ENCODE measurements around the gene TNFSF18.

TNFSF18 gene

GRCh38 chr1:173038875-173039554 lies 11.7 kb downstream of the TNFSF18 start:
- no peak for DNase-seq

- no peak for DNase-seq
Observed at GRCh38 chr1:173024543-173024942, 26.2 kb downstream of the TNFSF18 start.

GRCh38 chr1:173023343-173023742 lies 27.4 kb downstream of the TNFSF18 start:
- no peak for DNase-seq

- no peak for DNase-seq
Observed at GRCh38 chr1:173020138-173020750, 30.5 kb downstream of the TNFSF18 start.

- DNase-seq = no peak
Observed at GRCh38 chr1:173017792-173018191, 32.9 kb downstream of the TNFSF18 start.

GRCh38 chr1:173016419-173016818 lies 34.3 kb downstream of the TNFSF18 start:
- DNase-seq = no peak

GRCh38 chr1:173015629-173016028 lies 35.1 kb downstream of the TNFSF18 start:
- no peak for DNase-seq

GRCh38 chr1:173014160-173014559 lies 36.6 kb downstream of the TNFSF18 start:
- no peak for DNase-seq

GRCh38 chr1:173012126-173012525 lies 38.6 kb downstream of the TNFSF18 start:
- no peak for DNase-seq

GRCh38 chr1:173009597-173009996 lies 41.1 kb downstream of the TNFSF18 start:
- no peak for DNase-seq

GRCh38 chr1:173005196-173005864 lies 45.4 kb downstream of the TNFSF18 start:
- no peak for DNase-seq

GRCh38 chr1:173002891-173003838 lies 47.6 kb downstream of the TNFSF18 start:
- DNase-seq = no peak

GRCh38 chr1:172999349-172999748 lies 51.4 kb downstream of the TNFSF18 start:
- no peak for DNase-seq

GRCh38 chr1:172997941-172998361 lies 52.8 kb downstream of the TNFSF18 start:
- DNase-seq = no peak

- DNase-seq = no peak
Observed at GRCh38 chr1:172993640-172994039, 57.1 kb downstream of the TNFSF18 start.

GRCh38 chr1:172991674-172992400 lies 58.9 kb downstream of the TNFSF18 start:
- DNase-seq = no peak

- no peak for DNase-seq
Observed at GRCh38 chr1:172990598-172991215, 60.0 kb downstream of the TNFSF18 start.

All from NCI-H2029 (cell line).